Lower leg skin (tissue), 3 donors: ENCODE results near the gene RIPPLY2.

ENCODE experiments used
- CTCF ChIP-seq, 3 donors: fragments of 450-650 bp; IDR thresholded peaks; one replicate each; pipeline ENCODE4 v1.5.1; 2016; ENCODE audit warnings: antibody characterized with exemption in 3 of 3, mild to moderate bottlenecking in 3 of 3, moderate library complexity in 2 of 3
- POLR2A ChIP-seq, 2 donors: fragments of 450-650 bp; IDR thresholded peaks; one replicate each; pipeline ENCODE4 v1.6.1; 2016 to 2017; ENCODE audit warnings: antibody characterized with exemption in 2 of 2, mild to moderate bottlenecking in 1 of 2, moderate library complexity in 1 of 2

- TF ChIP-seq CTCF (IDR thresholded peaks at IDR 0.05) (no peak), POLR2A (IDR thresholded peaks at IDR 0.05) (no peak)
Measured at GRCh38 chr6:83890520-83890919, 37.4 kb downstream of the RIPPLY2 start.
